NCI-H2196 treated with DMSO at 0.1 percent for 48 hours (cell line): Measurements from ENCODE around the gene SRPK2.

Source experiments
- DNase-seq: peaks from one replicate; lab custom pipeline; 2025; ENCODE audit not compliant: unreplicated experiment; lab: John Stamatoyannopoulos, UW

The SRPK2 gene

GRCh38 chr7:105105579-105105978 lies 283.1 kb downstream of the SRPK2 start:
- no peak for DNase-seq

- DNase-seq = no peak
These were observed 286.0 kb downstream of the SRPK2 start for GRCh38 chr7:105102557-105103352.

GRCh38 chr7:105101864-105102263 lies 286.9 kb downstream of the SRPK2 start:
- DNase-seq = no peak

GRCh38 chr7:105098863-105099515 lies 289.7 kb downstream of the SRPK2 start:
- DNase-seq = peak; percentile 7

GRCh38 chr7:105097619-105098018 lies 291.1 kb downstream of the SRPK2 start:
- peak; percentile 32 for DNase-seq

- no peak for DNase-seq
These were observed 292.4 kb downstream of the SRPK2 start for GRCh38 chr7:105096306-105096705.

GRCh38 chr7:105094966-105095365 lies 293.8 kb downstream of the SRPK2 start:
- DNase-seq = no peak

- DNase-seq = no peak
These were observed 300.3 kb downstream of the SRPK2 start for GRCh38 chr7:105088456-105088855.

GRCh38 chr7:105087981-105088380 lies 300.7 kb downstream of the SRPK2 start:
- no peak for DNase-seq

- no peak for DNase-seq
These were observed 301.9 kb downstream of the SRPK2 start for GRCh38 chr7:105086850-105087249.

- DNase-seq = no peak
These were observed 304.1 kb downstream of the SRPK2 start for GRCh38 chr7:105084581-105084980.

- DNase-seq = no peak
These were observed 309.4 kb downstream of the SRPK2 start for GRCh38 chr7:105079348-105079747.

- no peak for DNase-seq
These were observed 315.6 kb downstream of the SRPK2 start for GRCh38 chr7:105073143-105073542.

GRCh38 chr7:105068886-105069285 lies 319.8 kb downstream of the SRPK2 start:
- no peak for DNase-seq

- no peak for DNase-seq
These were observed 321.0 kb downstream of the SRPK2 start for GRCh38 chr7:105067691-105068090.
